Mucosa of gallbladder (tissue), 1 donor: ENCODE measurements around the gene PEX5. TPM values are rescaled to one million over a fixed set of nuclear protein-coding genes. Genes with fewer than 3 reads are reported as not detected.
"Not testable (repeated sequence)": the region's sequence is repeated elsewhere in the genome, so short reads cannot be mapped to it uniquely, and the experiment has no call there.

Experiments used
- DNase-seq: peaks from one replicate; pipeline ENCODE4 v3.0.0-alpha.2; 2020; ENCODE audit warnings: low spot score
- total RNA-seq: library from RNA; stranded (reverse); gene quantifications from one replicate; pipeline ENCODE4 v1.2.1, GENCODE V29; 2021
- donor health status: DM: no; HTN: no; CAD: no.

PEX5 gene
- total RNA-seq, 1 donor from 2014 or later: 53.7 TPM

DNA sequence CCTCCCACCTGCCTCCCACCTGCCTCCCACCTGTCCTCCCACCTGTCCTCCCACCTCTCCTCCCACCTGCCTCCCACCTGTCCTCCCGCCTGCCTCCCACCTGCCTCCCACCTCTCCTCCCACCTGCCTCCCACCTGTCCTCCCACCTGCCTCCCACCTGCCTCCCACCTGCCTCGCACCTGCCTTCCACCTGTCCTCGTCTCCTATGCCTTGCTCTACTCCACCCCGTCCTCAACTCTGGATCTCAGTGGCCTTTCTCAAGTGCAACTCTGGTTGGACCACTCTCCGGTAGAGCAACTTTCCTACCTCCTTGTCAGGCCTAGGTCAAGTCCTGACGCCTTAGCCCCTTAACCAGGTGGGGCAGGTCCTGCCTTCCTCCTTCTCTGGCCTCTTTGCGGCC, 29.3 kb upstream of the PEX5 start:
- DNase-seq: no peak

DNA sequence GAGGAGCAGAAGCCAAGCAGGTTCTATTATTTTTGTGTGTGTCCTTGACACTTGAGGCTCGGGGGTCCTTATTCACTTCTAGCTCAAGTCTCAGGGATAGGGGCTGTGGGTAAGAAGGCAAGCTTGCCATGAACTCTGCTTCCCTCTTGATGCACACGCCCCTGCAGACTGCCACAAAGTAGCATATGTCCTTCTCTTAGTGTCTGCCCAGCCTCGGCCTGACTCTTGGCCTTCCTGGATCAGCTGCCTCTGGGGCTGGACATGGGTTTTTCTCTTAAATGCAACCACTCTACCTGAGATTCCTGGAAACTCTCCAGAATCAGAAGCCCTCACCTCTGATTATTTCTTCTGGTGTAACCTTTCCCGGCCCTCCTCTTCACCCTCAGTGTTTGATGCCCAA, 28.2 kb upstream of the PEX5 start:
- no peak for DNase-seq

DNA sequence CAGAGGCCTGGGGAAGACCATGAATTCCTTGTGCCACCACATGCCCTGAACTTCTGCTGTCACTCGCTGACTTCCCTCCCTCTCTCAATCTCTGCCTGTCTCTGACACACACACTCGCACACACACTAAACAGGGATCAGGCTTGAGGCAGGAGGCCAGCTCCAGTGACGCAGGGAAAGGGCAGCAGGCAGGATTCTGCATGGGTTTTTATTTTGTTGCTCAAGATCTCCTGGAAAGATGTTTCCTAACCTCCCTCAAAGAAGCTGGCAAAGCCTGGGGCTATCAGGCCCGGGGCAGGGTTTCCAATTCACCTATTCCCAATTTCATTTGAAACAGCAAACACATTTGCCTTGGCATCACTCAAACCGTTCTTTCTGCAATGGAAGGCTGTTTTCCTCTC, 27.7 kb upstream of the PEX5 start:
- DNase-seq: no peak

DNA sequence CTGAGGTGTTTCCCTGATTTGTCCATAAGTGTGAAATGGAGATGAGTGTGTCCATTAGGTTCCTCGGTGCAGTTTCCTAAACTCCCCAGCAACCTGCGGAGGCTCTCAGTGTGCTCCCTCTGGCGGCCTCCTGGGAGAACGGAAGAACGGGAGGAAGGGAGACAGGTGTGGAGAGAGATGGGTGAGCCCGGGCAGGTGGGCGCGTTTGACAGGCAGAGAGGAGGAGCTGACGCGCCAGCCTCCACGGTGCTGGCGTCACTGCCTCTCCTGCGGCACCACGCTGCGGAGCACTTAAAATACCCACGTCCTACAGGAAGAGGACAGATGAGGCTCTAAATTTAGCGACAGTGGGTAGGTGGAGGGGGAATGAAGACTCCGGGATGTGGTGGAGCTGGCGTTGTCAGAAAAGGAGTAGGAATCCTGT, 26.8 kb upstream of the PEX5 start:
- DNase-seq: peak; percentile 24

DNA sequence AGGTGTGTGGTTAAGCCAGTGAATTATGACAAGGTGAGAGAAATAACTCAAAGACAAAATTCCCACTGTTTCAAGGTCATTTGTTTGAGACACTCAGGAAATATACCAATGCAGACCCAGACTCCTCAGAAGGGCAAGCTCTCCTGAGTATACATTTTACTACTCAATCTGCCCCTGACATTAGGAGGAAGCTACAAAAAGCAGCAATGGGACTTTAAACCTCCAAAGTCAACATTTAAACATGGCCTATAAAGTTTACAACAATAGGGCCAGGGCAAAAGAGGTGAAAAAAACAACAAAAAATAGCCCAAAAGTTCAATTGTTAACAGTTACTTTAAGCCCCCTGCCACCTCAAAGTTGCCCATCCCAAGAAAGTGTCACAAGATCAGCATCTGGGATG, 19.5 kb upstream of the PEX5 start:
- no peak for DNase-seq

DNA sequence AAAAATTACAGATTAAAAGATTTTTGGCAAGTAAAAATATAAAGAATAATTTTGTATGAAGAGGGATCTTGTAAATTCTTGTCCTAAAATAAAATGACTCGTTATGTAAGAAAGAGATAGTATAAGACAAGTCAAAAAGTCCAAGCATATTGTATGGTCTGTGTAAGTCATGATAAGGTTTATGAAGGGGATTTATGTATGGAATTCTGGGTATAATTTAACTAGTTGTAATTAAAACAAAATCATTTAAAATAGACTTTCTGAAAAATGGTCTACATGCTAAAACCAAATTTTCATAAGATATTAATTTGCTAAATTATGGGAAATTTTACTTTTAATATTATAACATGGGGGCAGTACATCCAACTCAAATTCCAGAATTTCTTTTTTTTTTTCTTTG, 17.6 kb upstream of the PEX5 start:
- DNase-seq: no peak

DNA sequence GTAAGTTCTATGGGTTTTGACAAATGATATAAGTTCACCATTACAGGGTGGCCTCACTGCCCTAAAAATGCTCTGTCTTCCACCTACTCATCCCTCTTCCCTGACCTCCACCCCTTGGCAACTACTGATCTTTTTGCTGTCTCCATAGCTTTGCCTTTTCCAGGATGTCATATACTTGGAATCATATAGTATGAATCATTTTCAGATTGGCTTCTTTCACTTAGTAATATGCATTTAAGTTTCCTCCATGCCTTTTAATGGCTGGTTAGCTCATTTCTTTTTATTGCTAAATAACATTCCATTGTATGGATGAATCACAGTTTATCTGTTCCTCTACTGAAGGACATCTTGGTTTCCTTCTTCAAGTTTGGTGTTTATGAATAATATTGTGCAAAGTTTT, 14.0 kb upstream of the PEX5 start:
- DNase-seq: no peak

DNA sequence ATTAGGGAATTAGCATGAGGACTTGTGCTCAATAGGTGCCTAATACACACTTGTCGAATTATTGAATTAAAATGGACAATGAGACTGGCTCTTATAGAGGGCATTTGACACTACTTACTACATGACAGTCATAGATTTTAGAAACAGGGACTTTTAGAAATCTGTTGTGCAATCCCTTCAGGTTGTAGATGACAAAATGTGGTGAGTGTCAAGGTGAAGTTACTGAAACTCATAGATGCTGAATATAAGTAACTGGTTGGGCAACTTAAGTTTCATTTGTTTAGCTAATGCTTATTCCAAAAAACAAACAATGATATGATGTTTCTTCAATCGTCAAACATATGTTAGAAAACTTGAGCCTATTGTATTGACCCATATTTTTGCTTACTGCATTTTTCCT, 12.9 kb upstream of the PEX5 start:
- no peak for DNase-seq

DNA sequence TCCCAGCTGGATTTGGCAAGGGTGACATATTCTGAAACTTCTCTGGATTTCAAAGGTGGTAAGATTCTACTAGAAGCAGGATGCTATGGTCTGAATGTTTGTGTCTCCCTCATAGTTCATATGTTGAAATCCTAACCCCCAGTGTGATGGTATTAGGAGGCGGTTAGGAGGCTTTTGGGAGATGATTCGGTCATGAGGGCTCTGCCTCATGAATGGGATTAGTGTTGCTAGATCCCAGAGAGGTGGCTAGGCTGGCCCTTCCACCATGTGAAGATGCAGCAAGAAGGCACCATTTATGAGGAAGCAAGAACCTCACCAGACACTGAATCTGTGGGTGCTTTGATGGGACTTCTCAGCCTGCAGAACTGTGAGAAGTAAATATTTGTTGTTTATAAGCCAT, 11.0 kb upstream of the PEX5 start:
- DNase-seq: no peak

DNA sequence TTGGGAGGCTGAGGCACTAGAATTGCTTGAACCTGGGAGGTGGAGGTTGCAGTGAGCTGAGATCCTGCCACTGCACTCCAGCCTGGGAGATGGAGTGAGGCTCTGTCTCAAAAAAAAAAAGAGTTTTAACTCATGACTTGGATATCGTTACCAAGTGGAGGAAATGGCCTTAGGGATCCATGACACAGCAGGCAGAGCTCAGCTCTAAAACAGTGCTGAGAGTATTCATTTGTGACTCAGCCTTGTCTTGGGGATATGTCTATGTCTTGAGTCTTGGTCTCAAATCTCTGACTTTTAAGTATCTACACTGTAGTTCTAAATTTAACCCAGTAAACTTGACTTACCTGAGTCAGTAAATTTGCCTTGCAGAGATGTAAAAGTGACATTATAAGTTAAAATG, 8.8 kb upstream of the PEX5 start:
- no peak for DNase-seq

DNA sequence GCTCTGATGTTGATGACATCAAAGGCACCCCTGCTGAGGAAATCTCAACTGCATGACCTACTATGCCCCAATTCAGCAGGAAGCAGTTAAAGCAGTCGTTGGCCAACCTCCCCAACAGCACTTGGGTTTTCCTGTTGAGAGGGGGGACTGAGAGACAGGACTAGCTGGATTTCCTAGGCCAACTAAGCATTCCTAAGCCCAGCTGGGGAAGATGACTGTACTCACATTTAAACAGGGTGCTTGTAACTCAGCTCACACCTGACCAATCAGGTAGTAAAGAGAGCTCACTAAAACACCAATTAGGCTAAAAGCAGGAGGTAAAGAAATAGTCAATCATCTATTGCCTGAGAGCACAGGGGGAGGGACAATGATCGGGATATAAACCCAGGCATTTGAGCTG, 3.4 kb upstream of the PEX5 start:
- DNase-seq: not testable (repeated sequence)

DNA sequence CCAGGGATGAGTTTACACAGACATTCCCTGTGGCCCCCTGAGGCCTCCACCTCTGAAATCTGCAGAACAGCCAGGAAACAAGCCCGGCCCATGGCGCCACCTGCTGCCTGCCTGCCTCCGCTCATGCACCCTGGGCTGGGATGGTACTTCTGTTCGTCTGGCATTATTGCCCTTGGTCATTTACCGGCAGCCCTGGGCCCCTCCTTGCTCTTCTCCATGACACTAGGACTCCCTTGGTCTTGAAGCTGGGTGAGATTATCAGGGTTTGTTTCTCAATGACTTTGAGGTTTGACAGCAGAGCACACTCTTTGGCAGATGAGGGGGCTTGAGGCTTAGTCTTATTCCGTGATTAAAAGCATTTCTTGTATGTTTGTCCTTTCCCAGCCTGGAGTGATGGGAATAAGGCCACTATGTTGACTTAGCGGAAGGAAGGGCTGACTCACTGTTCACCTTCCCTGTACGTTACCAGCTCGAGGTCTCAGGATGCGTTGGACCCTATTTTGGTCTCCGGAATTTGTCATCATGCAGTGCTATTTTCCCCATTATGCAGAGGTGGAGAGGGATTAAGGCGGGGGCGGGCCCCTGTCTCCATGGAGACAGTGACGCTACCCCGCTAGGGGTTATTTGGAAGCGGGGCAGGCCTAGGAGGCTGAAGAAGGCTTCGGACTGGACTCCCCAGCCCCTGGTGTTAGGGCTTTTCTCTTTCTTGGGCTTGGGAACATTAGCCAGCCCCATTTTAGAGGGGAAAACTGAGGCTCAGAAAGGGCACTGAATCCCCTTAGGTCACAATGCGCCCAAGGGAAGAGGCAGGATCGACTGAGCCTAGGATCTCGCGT, 706 bp upstream of the PEX5 start:
- DNase-seq: peak; percentile 56

DNA sequence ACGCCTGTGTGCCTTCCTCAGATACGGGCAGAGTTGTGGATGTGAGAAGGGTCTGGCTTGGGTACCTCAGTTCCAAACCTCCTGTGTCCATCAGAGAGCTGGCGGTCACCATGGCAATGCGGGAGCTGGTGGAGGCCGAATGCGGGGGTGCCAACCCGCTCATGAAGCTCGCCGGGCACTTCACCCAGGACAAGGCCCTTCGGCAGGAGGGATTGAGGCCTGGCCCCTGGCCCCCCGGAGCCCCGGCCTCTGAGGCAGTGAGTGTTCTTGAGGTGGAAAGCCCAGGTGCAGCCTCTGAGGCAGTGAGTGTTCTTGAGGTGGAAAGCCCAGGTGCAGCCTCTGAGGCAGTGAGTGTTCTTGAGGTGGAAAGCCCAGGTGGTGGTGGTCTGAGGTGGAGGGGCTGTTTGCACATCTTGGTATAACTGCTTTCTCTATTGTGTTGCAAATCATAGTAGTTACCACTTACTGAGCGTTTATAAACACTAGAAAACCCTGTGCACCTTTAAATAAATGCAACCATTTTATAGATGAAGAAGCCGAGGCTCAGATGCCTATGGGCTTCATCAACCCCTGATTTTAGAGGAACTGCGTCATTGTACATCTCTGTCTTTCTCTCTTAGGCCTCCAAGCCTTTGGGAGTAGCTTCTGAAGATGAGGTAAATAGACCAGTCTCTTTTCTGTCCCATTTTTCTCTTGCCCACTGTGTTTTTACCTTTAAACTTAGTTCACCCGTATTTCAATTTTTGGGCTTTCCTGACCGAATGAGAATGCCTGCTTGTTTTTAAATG, 976 bp downstream of the PEX5 start:
- DNase-seq: no peak

DNA sequence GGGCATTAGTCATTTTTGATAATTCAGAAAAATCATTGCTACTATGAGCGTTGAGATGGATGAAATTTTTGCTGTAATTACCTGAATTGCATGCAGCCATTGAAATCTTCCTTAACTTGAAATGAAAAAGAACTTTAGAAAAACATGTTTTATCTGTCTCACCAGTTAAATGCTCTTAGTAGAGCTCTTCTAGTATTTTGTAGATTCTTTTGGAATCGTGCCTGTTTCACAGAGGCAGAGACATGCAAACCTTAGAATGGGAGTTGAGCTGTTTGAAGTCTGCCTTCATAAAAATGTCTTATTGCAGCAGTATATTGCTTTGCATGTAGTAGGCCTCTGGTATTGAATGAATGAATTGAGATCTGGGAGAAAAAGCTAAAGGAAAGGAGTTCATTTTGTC, 4.2 kb downstream of the PEX5 start:
- DNase-seq: no peak

DNA sequence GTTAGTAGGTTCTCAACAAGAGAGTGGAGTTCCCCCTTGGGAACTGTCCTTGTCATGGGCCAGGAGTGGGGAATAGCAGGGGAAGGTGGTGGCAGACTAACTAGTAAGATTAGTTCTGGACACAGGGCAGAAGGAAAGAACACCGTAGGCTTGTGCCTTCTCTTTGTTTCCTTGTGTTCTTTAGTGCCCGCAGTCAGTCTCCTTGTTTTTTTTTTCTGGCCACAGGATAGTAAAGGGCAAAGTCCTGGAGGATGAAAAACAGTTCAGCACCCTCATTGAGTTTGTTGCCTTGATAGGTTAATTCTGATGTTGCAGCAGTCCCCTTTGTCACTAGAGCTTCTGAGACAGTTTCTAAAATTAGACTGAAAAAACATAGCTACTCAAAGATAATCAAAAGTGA, 8.4 kb downstream of the PEX5 start:
- peak; percentile 17 for DNase-seq

DNA sequence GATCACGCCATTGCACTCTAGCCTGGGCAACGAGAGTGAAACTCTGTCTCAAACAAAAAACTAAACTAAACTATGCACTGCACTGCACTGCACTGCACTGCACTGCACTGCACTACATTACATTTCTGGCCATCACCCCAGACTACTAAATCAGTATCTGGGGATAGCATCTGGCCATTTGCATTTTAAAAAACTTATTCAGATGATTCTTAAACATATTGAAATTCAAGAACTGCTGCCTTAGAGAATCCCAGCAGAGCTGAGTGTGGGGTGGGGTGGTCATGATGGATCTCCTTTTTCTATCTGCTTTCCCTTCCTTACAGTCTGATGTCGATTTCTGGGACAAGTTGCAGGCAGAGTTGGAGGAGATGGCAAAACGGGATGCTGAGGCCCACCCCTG, 13.6 kb downstream of the PEX5 start:
- no peak for DNase-seq

DNA sequence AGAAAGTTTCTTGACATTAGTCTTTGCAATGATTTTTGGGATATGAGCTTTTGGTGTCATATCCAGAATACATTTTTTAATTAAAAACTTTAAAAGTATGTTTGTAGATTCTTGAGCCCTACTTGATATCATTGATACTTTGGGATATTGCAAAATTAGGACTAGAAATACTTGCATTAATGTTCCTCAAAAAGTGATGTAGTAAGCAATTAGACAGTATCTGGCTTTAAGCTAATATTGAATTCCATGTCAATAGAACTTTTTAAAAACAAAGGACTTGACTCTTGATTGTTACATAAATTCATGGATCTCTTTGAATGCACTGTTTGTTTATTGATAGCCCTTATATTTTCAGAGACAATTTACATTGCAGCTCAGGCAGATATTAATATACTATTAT, 15.6 kb downstream of the PEX5 start:
- no peak for DNase-seq

DNA sequence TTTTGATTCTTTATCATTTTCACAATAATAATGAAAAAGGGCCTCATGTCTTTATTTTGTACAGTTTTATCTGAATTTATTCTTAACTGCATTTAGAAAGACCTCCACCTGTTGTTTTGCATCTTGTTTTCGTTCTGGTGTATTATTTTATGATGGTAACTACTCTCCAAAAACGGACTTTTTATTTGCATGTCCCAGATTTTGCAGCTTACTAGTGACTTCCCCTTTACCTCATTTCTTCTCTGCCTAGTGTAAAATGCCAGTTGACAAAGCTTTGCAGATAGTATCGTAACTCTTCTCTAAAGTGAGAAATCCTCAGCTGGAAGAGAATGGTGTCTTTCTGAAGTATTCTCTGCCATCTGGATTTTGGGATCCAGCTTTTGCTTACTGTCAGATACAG, 17.2 kb downstream of the PEX5 start:
- no peak for DNase-seq

DNA sequence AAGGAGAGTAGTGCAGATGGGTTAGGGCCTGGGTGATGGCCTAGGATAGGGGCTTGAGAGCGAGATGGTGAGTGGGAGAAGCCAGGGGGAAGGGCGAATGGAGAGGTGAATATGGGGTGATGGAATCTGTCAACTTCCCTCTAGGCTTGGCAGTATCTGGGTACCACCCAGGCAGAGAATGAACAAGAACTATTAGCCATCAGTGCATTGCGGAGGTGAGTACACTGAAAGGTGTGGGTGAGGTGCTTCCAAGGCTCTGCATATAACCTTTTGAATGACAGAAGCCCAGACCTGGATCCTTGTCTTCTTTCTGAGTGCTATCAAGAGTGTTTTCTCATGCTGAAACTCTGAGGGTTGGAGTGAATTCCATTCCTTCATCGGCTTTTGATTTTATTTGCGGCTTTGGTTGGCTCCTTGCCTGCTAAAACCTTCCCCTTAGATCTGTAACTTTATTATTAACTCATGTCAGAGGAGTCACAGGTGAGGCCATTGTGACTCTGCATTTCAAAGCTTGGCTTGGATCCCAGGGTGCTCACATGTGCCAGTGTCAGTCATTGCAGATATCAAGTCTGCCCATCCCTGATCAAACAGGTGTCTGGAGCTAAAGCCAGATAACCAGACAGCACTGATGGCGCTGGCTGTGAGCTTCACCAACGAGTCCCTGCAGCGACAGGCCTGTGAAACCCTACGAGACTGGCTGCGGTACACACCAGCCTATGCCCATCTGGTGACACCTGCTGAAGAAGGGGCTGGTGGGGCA, 18.6 kb downstream of the PEX5 start:
- peak; percentile 66 for DNase-seq

DNA sequence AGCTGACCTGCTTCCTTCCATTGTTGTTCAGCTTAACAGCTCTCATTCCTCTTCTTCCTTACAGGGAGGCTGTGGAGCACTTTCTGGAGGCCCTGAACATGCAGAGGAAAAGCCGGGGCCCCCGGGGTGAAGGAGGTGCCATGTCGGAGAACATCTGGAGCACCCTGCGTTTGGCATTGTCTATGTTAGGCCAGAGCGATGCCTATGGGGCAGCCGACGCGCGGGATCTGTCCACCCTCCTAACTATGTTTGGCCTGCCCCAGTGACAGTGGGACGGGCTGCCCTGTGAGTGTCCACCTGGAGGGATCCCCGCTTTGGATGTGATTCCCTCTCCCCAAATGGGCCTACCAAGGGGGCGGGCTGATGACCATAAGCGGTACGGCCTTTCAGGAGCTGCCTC, 20.5 kb downstream of the PEX5 start:
- no peak for DNase-seq

DNA sequence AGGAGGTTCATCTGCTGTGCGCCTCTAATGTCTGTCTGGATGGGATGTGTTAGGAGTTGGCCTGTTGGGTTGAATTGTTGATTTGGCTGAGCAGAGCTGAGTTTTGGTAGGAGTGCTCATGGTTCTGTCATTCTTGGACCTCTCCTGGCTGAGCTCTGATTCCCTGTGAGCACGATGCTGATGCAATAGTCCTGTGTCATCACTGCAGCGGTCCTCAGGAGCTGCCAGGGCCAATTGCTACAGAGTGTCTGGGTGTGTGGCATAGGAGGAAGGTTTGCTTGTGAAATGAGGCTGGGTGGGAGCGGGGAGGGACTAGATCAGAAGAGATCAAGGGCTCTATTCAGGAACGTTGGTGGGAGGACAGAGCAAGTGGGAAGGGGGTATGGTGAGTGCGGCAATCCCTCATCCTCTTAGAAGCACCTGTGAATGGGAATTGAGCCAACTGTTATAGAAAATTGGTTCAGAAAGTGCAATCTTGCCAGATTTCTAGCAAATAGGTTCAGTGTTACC, 21.2 kb downstream of the PEX5 start:
- DNase-seq: no peak

DNA sequence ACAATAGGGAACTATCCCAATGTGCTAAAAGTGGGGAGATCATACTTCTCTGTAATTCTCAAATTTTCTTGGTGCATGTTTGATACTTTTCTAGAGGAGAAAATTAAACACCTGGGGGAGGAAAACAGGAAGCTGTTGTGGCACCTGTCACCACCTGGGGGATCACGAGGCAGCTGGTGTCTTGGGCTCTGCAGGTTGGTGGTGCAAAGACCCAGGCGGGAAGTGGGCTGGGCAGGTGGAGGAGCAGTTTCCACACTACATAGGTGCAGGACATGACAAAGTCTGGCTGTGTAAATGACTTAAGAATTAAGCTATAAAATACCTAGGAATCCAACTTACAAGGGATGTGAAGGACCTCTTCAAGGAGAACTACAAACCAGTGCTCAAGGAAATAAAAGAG, 23.2 kb downstream of the PEX5 start:
- DNase-seq: no peak
